Measurements from ENCODE around the gene MAP4K2.

The MAP4K2 gene

DNA sequence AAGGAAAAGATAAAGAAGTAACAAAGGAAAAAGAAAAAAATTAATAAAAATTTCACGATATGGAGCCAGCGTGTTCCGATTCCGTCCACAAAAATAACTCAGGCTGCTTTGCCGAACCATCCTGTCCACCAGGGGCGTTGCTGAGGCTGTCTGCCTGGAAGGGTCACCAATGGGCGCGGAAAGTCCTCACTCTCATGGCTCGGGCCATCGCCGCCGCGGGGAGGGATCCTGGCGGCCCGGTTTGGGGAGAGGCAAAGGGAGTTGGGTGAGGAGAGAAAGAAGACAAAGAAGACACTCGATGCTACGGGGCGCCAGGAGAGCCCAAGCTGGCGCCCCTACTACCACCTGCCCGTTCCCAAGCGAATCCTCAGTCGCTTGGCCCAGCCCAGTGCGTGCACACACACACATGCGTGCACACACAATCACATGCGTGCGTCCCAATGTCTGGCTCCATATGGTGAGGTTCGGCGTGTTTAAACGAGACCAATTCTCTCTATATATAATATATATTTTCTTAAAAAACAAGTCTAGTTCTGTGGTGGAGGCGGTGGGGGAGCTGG is 37.6 kb downstream of the MAP4K2 start:
- no peak overlapping the region for H3K4me2 ChIP-seq (ENCODE audit: low read depth, low read length)
- TF ChIP-seq, protein P1, sequence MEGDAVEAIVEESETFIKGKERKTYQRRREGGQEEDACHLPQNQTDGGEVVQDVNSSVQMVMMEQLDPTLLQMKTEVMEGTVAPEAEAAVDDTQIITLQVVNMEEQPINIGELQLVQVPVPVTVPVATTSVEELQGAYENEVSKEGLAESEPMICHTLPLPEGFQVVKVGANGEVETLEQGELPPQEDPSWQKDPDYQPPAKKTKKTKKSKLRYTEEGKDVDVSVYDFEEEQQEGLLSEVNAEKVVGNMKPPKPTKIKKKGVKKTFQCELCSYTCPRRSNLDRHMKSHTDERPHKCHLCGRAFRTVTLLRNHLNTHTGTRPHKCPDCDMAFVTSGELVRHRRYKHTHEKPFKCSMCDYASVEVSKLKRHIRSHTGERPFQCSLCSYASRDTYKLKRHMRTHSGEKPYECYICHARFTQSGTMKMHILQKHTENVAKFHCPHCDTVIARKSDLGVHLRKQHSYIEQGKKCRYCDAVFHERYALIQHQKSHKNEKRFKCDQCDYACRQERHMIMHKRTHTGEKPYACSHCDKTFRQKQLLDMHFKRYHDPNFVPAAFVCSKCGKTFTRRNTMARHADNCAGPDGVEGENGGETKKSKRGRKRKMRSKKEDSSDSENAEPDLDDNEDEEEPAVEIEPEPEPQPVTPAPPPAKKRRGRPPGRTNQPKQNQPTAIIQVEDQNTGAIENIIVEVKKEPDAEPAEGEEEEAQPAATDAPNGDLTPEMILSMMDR (IDR thresholded peaks at IDR 0.05; ENCODE audit: low read length), result no peak
- TF ChIP-seq EZH2phosphoT487 (IDR thresholded peaks at IDR 0.05; ENCODE audit: low read length) (no peak), EZH2 (optimal IDR thresholded peaks at IDR 0.05; ENCODE audit: low read depth, low read length) (no peak)
- DNase-seq, result no peak
- no peaks in the 10 kb centered on the region for H3K27me3 ChIP-seq (replicated peaks; ENCODE audit: insufficient read depth, low read length)
- H3K9me3 ChIP-seq (replicated peaks; ENCODE audit: insufficient read depth, low read length), result no peaks in the 10 kb centered on the region
- no peak overlapping the region for H2AFZ ChIP-seq (ENCODE audit: low read length)
- peaks cover 42% of the 10 kb centered on the region for H3F3A ChIP-seq (ENCODE audit: insufficient read depth, low read length)
- no peak overlapping the region for H3K4me3 ChIP-seq (ENCODE audit: low read length)
- H3K9ac ChIP-seq (ENCODE audit: low read length), result no peak overlapping the region
- peaks cover 42% of the 10 kb centered on the region for H3K36me3 ChIP-seq (replicated peaks; ENCODE audit: insufficient read depth, low read length)
- no peak overlapping the region for H3K27ac ChIP-seq (ENCODE audit: low read length)
- H3K4me1 ChIP-seq (ENCODE audit: low read length), result no peaks in the 10 kb centered on the region
- peaks cover 37% of the 10 kb centered on the region for H3K79me2 ChIP-seq (ENCODE audit: low read length)
- H3K9me2 ChIP-seq (replicated peaks; ENCODE audit: insufficient read depth, low read length), result no peaks in the 10 kb centered on the region
- H4K20me1 ChIP-seq (ENCODE audit: insufficient read depth, low read length), result peaks cover 19% of the 10 kb centered on the region

DNA sequence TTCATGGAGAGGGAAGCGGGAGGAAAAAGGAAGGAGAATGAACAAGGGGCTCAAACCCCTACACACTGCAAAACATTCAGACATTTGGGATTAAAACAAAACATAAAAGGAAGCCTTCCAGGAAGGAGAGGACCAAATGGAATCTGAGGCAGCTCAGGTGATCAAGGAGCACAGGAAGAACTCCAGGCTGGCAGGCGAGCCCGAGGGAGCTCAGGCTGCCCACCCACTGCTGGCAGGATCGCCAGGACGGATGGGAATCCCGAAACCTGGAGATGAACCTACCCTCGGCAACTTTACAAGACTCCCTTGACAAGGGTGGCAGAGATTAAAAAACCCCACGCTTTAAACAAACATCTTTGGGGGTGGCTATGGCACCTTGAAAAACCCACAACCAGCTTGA is 38.3 kb downstream of the MAP4K2 start:
- no peaks in the 10 kb centered on the region for H3K9me3 ChIP-seq (replicated peaks; ENCODE audit: insufficient read depth, low read length)
- H4K20me1 ChIP-seq (ENCODE audit: insufficient read depth, low read length), result peaks cover 19% of the 10 kb centered on the region
- H2AFZ ChIP-seq (ENCODE audit: low read length), result no peak overlapping the region
- no peaks in the 10 kb centered on the region for H3K27me3 ChIP-seq (replicated peaks; ENCODE audit: insufficient read depth, low read length)
- peaks cover 35% of the 10 kb centered on the region for H3F3A ChIP-seq (ENCODE audit: insufficient read depth, low read length)
- no peak overlapping the region for H3K4me3 ChIP-seq (ENCODE audit: low read length)
- TF ChIP-seq, protein P1 (IDR thresholded peaks at IDR 0.05; ENCODE audit: low read length), result no peak
- TF ChIP-seq EZH2phosphoT487 (IDR thresholded peaks at IDR 0.05; ENCODE audit: low read length) (no peak), EZH2 (optimal IDR thresholded peaks at IDR 0.05; ENCODE audit: low read depth, low read length) (no peak)
- H3K9ac ChIP-seq (ENCODE audit: low read length), result no peak overlapping the region
- no peaks in the 10 kb centered on the region for H3K9me2 ChIP-seq (replicated peaks; ENCODE audit: insufficient read depth, low read length)
- no peak overlapping the region for H3K4me2 ChIP-seq (ENCODE audit: low read depth, low read length)
- no peak overlapping the region for H3K27ac ChIP-seq (ENCODE audit: low read length)
- H3K36me3 ChIP-seq (replicated peaks; ENCODE audit: insufficient read depth, low read length), result peaks cover 36% of the 10 kb centered on the region
- peaks cover 31% of the 10 kb centered on the region for H3K79me2 ChIP-seq (ENCODE audit: low read length)
- no peak for DNase-seq
- H3K4me1 ChIP-seq (ENCODE audit: low read length), result no peaks in the 10 kb centered on the region

- Histone ChIP-seq H3K27me3 (replicated peaks; ENCODE audit: insufficient read depth, low read length) (no peaks in the 10 kb centered on the region), H3K4me1 (ENCODE audit: low read length) (no peaks in the 10 kb centered on the region), H3K4me2 (ENCODE audit: low read depth, low read length) (no peak overlapping the region), H4K20me1 (ENCODE audit: insufficient read depth, low read length) (peaks cover 19% of the 10 kb centered on the region), H3K9me3 (replicated peaks; ENCODE audit: insufficient read depth, low read length) (no peaks in the 10 kb centered on the region), H2AFZ (ENCODE audit: low read length) (no peak overlapping the region), H3K4me3 (ENCODE audit: low read length) (no peak overlapping the region), H3F3A (ENCODE audit: insufficient read depth, low read length) (peaks cover 35% of the 10 kb centered on the region), H3K27ac (ENCODE audit: low read length) (no peak overlapping the region), H3K9me2 (replicated peaks; ENCODE audit: insufficient read depth, low read length) (no peaks in the 10 kb centered on the region), H3K79me2 (ENCODE audit: low read length) (peaks cover 24% of the 10 kb centered on the region), H3K36me3 (replicated peaks; ENCODE audit: insufficient read depth, low read length) (peaks cover 30% of the 10 kb centered on the region), H3K9ac (ENCODE audit: low read length) (no peak overlapping the region)
- no peak for TF ChIP-seq EZH2phosphoT487 (IDR thresholded peaks at IDR 0.05; ENCODE audit: low read length)
- no peak for DNase-seq
These were observed 38.9 kb downstream of the MAP4K2 start for GRCh38 chr11:64764040-64764611.

- H3K27ac ChIP-seq (ENCODE audit: low read length), result no peak overlapping the region
These were observed 39.4 kb downstream of the MAP4K2 start for GRCh38 chr11:64763526-64764039.

More at GRCh38 chr11:64763526-64764039, 39.4 kb downstream of the MAP4K2 start:
- Histone ChIP-seq H3K27me3 (replicated peaks; ENCODE audit: insufficient read depth, low read length) (no peaks in the 10 kb centered on the region), H2AFZ (ENCODE audit: low read length) (no peak overlapping the region), H3K36me3 (replicated peaks; ENCODE audit: insufficient read depth, low read length) (peaks cover 25% of the 10 kb centered on the region), H3K9me3 (replicated peaks; ENCODE audit: insufficient read depth, low read length) (no peaks in the 10 kb centered on the region), H3K4me1 (ENCODE audit: low read length) (no peaks in the 10 kb centered on the region), H3K4me2 (ENCODE audit: low read depth, low read length) (no peak overlapping the region), H3K79me2 (ENCODE audit: low read length) (peaks cover 20% of the 10 kb centered on the region), H3K4me3 (ENCODE audit: low read length) (no peak overlapping the region), H3F3A (ENCODE audit: insufficient read depth, low read length) (peaks cover 35% of the 10 kb centered on the region), H3K9me2 (replicated peaks; ENCODE audit: insufficient read depth, low read length) (no peaks in the 10 kb centered on the region), H3K9ac (ENCODE audit: low read length) (no peak overlapping the region), H4K20me1 (ENCODE audit: insufficient read depth, low read length) (peaks cover 19% of the 10 kb centered on the region)
- TF ChIP-seq EZH2phosphoT487 (IDR thresholded peaks at IDR 0.05; ENCODE audit: low read length), result no peak
- TF ChIP-seq, protein P1 (IDR thresholded peaks at IDR 0.05; ENCODE audit: low read length), result no peak
- no peak for TF ChIP-seq EZH2 (optimal IDR thresholded peaks at IDR 0.05; ENCODE audit: low read depth, low read length)
- DNase-seq, result no peak

Measured in MM.1S (cell line).